IMR-90 (cell line): Measurements from ENCODE around the gene ARHGAP24. TPM values are rescaled to one million over a fixed set of nuclear protein-coding genes. Genes with fewer than 3 reads are reported as not detected.

ENCODE experiments used
- ATAC-seq: fragments of 200-7000 bp; cut with Tn5 transposase; 2 replicates; pipeline ENCODE4 v1.9.1; 2020; ENCODE audit warnings: low read depth, mild to moderate bottlenecking, moderate library complexity
- BruUV-seq: library from RNA; stranded (reverse); fragments of 400-500 nt; replicated peaks from 2 replicates; lab custom pipeline; 2021; lab: Mats Ljungman, UMichigan
- CTCF ChIA-PET: fragments of 300-600 bp; formaldehyde crosslinking; extraction: SDS; loops from one replicate; lab custom pipeline; 2021; ENCODE audit warnings: antibody characterized with exemption; lab: Yijun Ruan, JAX
- POLR2A ChIA-PET: fragments of 300-600 bp; sonication (Branson Sonifier 250); formaldehyde crosslinking; loops from one replicate; lab custom pipeline; 2022; ENCODE audit warnings: antibody characterized with exemption; ENCODE audit not compliant: unreplicated experiment; lab: Charles Lee
- DNase-seq: peaks from one replicate; pipeline ENCODE4 v3.0.0; 2013
- H2AFZ ChIP-seq: replicated peaks from 2 replicates; pipeline ENCODE3; 2013; ENCODE audit warnings: low read length, mild to moderate bottlenecking; ENCODE audit not compliant: poor library complexity
- H2AK5ac ChIP-seq: 2 replicates; pipeline ENCODE4 v1.6.1; 2013; ENCODE audit warnings: low read depth, low read length, inconsistent platforms
- H2AK9ac ChIP-seq: replicated peaks from 2 replicates; pipeline ENCODE3; 2013; ENCODE audit warnings: mild to moderate bottlenecking, low read depth, low read length, moderate library complexity; ENCODE audit not compliant: poor library complexity
- H2BK120ac ChIP-seq: 2 replicates; pipeline ENCODE4 v1.6.1; 2013; ENCODE audit warnings: low read depth, low read length, inconsistent platforms
- H2BK15ac ChIP-seq: 3 replicates; pipeline ENCODE4 v1.6.1; 2013; ENCODE audit warnings: low read depth, low read length, inconsistent platforms
- H2BK20ac ChIP-seq: 2 replicates; pipeline ENCODE4 v1.6.1; 2013; ENCODE audit warnings: low read depth, mild to moderate bottlenecking, inconsistent platforms, low read length, moderate library complexity
- H2BK5ac ChIP-seq: 2 replicates; pipeline ENCODE4 v1.6.1; 2013; ENCODE audit warnings: mild to moderate bottlenecking, low read depth, low read length, inconsistent platforms; ENCODE audit not compliant: poor library complexity, severe bottlenecking
- H3K14ac ChIP-seq: replicated peaks from 2 replicates; pipeline ENCODE4 v1.6.1; 2013; ENCODE audit warnings: low read depth, low read length, inconsistent platforms
- H3K18ac ChIP-seq: 2 replicates; pipeline ENCODE4 v1.6.1; 2013; ENCODE audit warnings: low read depth, low read length, control low read depth
- H3K23ac ChIP-seq: 2 replicates; pipeline ENCODE4 v1.6.1; 2013; ENCODE audit warnings: low read depth, low read length, inconsistent platforms
- H3K27ac ChIP-seq: 2 replicates; pipeline ENCODE4 v1.5.1; 2013; ENCODE audit warnings: mild to moderate bottlenecking, control low read depth, low read length; ENCODE audit not compliant: insufficient read depth
- H3K27me3 ChIP-seq: 2 replicates; pipeline ENCODE4 v1.6.1; 2013; ENCODE audit warnings: low read length; ENCODE audit not compliant: control insufficient read depth, insufficient read depth
- H3K36me3 ChIP-seq: 2 replicates; pipeline ENCODE4 v1.6.1; 2013; ENCODE audit warnings: low read length, mixed read lengths; ENCODE audit not compliant: control insufficient read depth, insufficient read depth
- H3K4ac ChIP-seq: 2 replicates; pipeline ENCODE4 v1.6.1; 2013; ENCODE audit warnings: low read depth, low read length, inconsistent platforms
- H3K4me1 ChIP-seq: 2 replicates; pipeline ENCODE4 v1.6.1; 2013; ENCODE audit warnings: low read length, mixed read lengths; ENCODE audit not compliant: control insufficient read depth, insufficient read depth
- H3K4me2 ChIP-seq: 2 replicates; pipeline ENCODE4 v1.6.1; 2013; ENCODE audit warnings: low read depth, mild to moderate bottlenecking, control low read depth, low read length, moderate library complexity
- H3K4me3 ChIP-seq: 2 replicates; pipeline ENCODE4 v1.5.1; 2013; ENCODE audit warnings: low read depth, mild to moderate bottlenecking, control low read depth, low read length, moderate library complexity; ENCODE audit not compliant: insufficient read depth
- H3K56ac ChIP-seq: 2 replicates; pipeline ENCODE4 v1.6.1; 2013; ENCODE audit warnings: low read length, inconsistent platforms; ENCODE audit not compliant: insufficient read depth; ENCODE audit errors: extremely low read depth
- H3K79me1 ChIP-seq, 2 experiments: 2 replicates each; pipeline ENCODE4 v1.6.1; 2013; ENCODE audit warnings: low read length in 2 of 2, inconsistent platforms in 1 of 2, low read depth in 1 of 2
- H3K9ac ChIP-seq: 2 replicates; pipeline ENCODE4 v1.6.1; 2013; ENCODE audit warnings: low read depth, low read length, control low read depth
- H3K9me1 ChIP-seq: 2 replicates; pipeline ENCODE4 v1.6.1; 2013; ENCODE audit warnings: low read length, inconsistent platforms; ENCODE audit not compliant: insufficient read depth
- H3K9me3 ChIP-seq: 2 replicates; pipeline ENCODE4 v1.6.1; 2013; ENCODE audit warnings: low read length; ENCODE audit not compliant: control insufficient read depth, insufficient read depth
- H4K20me1 ChIP-seq: 2 replicates; pipeline ENCODE4 v1.6.1; 2013; ENCODE audit warnings: low read length, inconsistent platforms; ENCODE audit not compliant: insufficient read depth
- H4K5ac ChIP-seq: 2 replicates; pipeline ENCODE4 v1.6.1; 2013; ENCODE audit warnings: mild to moderate bottlenecking, low read depth, low read length, control low read depth
- H4K8ac ChIP-seq, 2 experiments: 2 replicates each; pipeline ENCODE4 v1.6.1; 2013; ENCODE audit warnings: low read depth in 2 of 2, low read length in 2 of 2, control low read depth in 1 of 2, inconsistent platforms in 1 of 2
- H4K91ac ChIP-seq: 2 replicates; pipeline ENCODE4 v1.6.1; 2013; ENCODE audit warnings: low read depth, low read length, inconsistent platforms; ENCODE audit not compliant: insufficient read depth
- BHLHE40 ChIP-seq: fragments of 150-350 bp; IDR thresholded peaks from 2 replicates; pipeline ENCODE4 v1.6.1; 2016; ENCODE audit warnings: mild to moderate bottlenecking, low read depth, low read length
- CEBPB ChIP-seq: IDR thresholded peaks from 2 replicates; pipeline ENCODE4 v1.6.1; 2012; ENCODE audit warnings: low read depth, low read length, improper control_type of control experiment
- CHD1 ChIP-seq: IDR thresholded peaks from 2 replicates; pipeline ENCODE4 v1.6.1; 2012; ENCODE audit warnings: low read depth, low read length, improper control_type of control experiment
- CTCF ChIP-seq: conservative IDR thresholded peaks from 2 replicates; pipeline ENCODE4 v1.5.1; 2012; ENCODE audit warnings: mild to moderate bottlenecking, low read depth, low read length, improper control_type of control experiment
- ELK1 ChIP-seq: fragments of 150-350 bp; IDR thresholded peaks from 2 replicates; pipeline ENCODE4 v1.6.1; 2016; ENCODE audit warnings: low read depth, mild to moderate bottlenecking, low read length, moderate library complexity, borderline replicate concordance
- FOS ChIP-seq: fragments of 150-350 bp; IDR thresholded peaks from 2 replicates; pipeline ENCODE4 v1.6.1; 2016; ENCODE audit warnings: low read depth, low read length
- MAFK ChIP-seq: IDR thresholded peaks from 2 replicates; pipeline ENCODE4 v1.6.1; 2012; ENCODE audit warnings: low read depth, low read length, improper control_type of control experiment
- MAZ ChIP-seq: IDR thresholded peaks from 2 replicates; pipeline ENCODE4 v1.6.1; 2012; ENCODE audit warnings: low read depth, mild to moderate bottlenecking, low read length, improper control_type of control experiment, moderate library complexity, borderline replicate concordance
- MXI1 ChIP-seq: IDR thresholded peaks from 2 replicates; pipeline ENCODE4 v1.6.1; 2012; ENCODE audit warnings: low read depth, mild to moderate bottlenecking, low read length, moderate library complexity, borderline replicate concordance
- NFE2L2 ChIP-seq: fragments of 150-350 bp; IDR thresholded peaks from 2 replicates; pipeline ENCODE4 v1.6.1; 2016; ENCODE audit warnings: low read depth, mild to moderate bottlenecking, low read length
- POLR2A ChIP-seq: IDR thresholded peaks from 2 replicates; pipeline ENCODE4 v1.6.1; 2012; ENCODE audit warnings: mild to moderate bottlenecking, low read depth, low read length
- RAD21 ChIP-seq: IDR thresholded peaks from 2 replicates; pipeline ENCODE4 v1.6.1; 2012; ENCODE audit warnings: low read length, improper control_type of control experiment
- RCOR1 ChIP-seq: IDR thresholded peaks from 2 replicates; pipeline ENCODE4 v1.6.1; 2012; ENCODE audit warnings: mild to moderate bottlenecking, low read length, improper control_type of control experiment; ENCODE audit not compliant: insufficient replicate concordance
- RFX5 ChIP-seq: IDR thresholded peaks from 2 replicates; pipeline ENCODE4 v1.8.0; 2012; ENCODE audit warnings: low read depth, mild to moderate bottlenecking, low read length, moderate library complexity
- SMC3 ChIP-seq: fragments of 150-350 bp; IDR thresholded peaks from 2 replicates; pipeline ENCODE4 v1.6.1; 2016; ENCODE audit warnings: low read depth, mild to moderate bottlenecking, antibody characterized with exemption, low read length, moderate library complexity
- USF2 ChIP-seq: fragments of 150-350 bp; IDR thresholded peaks from 2 replicates; pipeline ENCODE4 v1.6.1; 2017; ENCODE audit warnings: mild to moderate bottlenecking, antibody characterized with exemption, low read length, low read depth
- dilution Hi-C: fragments of 300-500 bp; cut with HindIII; formaldehyde crosslinking; loops from one replicate; pipeline ENCODE4 v1.14.3; 2018; ENCODE audit warnings: low sequenced_read_pairs; ENCODE audit not compliant: unreplicated experiment
- in situ Hi-C: fragments of 300-500 bp; cut with MboI; formaldehyde crosslinking; loops from 3 replicates; pipeline ENCODE4 v1.14.3; 2019; ENCODE audit warnings: low sequenced_read_pairs, inconsistent platforms, mixed read lengths
- intact Hi-C: fragments of 100-400 bp; cut with micrococcal nuclease; formaldehyde crosslinking; loops from 2 replicates; pipeline ENCODE4 v1.10.0; 2022
- polyA plus RNA-seq, 3 experiments: library from polyadenylated mRNA; depleted of rRNA; stranded (reverse); fragments of >200 nt; gene quantifications; 2 replicates each; pipeline ENCODE4 v1.2.3, GENCODE V29; 2012; ENCODE audit warnings: low replicate concordance in 1 of 3
- total RNA-seq: library from RNA; depleted of rRNA; stranded (reverse); fragments of >200 nt; gene quantifications from 2 replicates; pipeline ENCODE4 v1.2.3, GENCODE V29; 2012

Gene ARHGAP24
- total and polyA plus RNA-seq, 2 of the 4 experiments (the other 2 are of a cell fraction): 11.9 to 24.0 TPM

- CTCF ChIA-PET: interaction anchor here (0.6 to 0.8 kb wide), 2 partner anchors 12 to 1379 kb away, joined by 3 to 4 read pairs; no protein-coding TSS in a partner anchor
- Histone ChIP-seq H4K20me1 (no peaks in the 10 kb centered on the region), H3K27me3 (no peaks in the 10 kb centered on the region), H4K91ac (no peak overlapping the region), H3K4ac (no peak overlapping the region), H3K14ac (no peak overlapping the region), H2BK20ac (no peak overlapping the region), H3K4me2 (no peak overlapping the region), H2BK15ac (no peak overlapping the region), H3K23ac (no peak overlapping the region), H3K4me3 (no peak overlapping the region), H3K9me1 (no peaks in the 10 kb centered on the region), H3K18ac (no peak overlapping the region), H2AK9ac (no peak overlapping the region), H3K9me3 (no peaks in the 10 kb centered on the region), H3K36me3 (no peaks in the 10 kb centered on the region; the same call in 1 of the 2 replicates), H3K27ac (no peak overlapping the region), H4K5ac (no peak overlapping the region), H2BK120ac (no peak overlapping the region), H3K56ac (no peak overlapping the region), H2AK5ac (no peak overlapping the region), H2BK5ac (no peak overlapping the region), H3K79me1 (peaks cover 9 to 41% of the 10 kb centered on the region in 2 experiments), H4K8ac (no peak overlapping the region), H3K4me1 (no peaks in the 10 kb centered on the region), H3K9ac (no peak overlapping the region), H2AFZ (no peak overlapping the region)
- POLR2A ChIA-PET: no interaction called here
- in situ Hi-C loops (no loop called here), dilution Hi-C loops (no loop called here), intact Hi-C loops (no loop called here)
- BruUV-seq: no TSS peak
- TF ChIP-seq MAFK (no peak), RCOR1 (no peak), CHD1 (no peak), SMC3 (no peak), RFX5 (no peak), BHLHE40 (no peak), CEBPB (no peak), RAD21 (no peak), CTCF (no peak), MXI1 (no peak), FOS (no peak), NFE2L2 (no peak), POLR2A (no peak), USF2 (no peak), MAZ (no peak), ELK1 (no peak)
- DNase-seq (no peak), ATAC-seq (no peak)
These were observed 333.9 kb downstream of the ARHGAP24 start for GRCh38 chr4:85808864-85809263.
